Fibroblast of skin of back (primary cell): Measurements from ENCODE around the gene GYPE. TPM values are rescaled to one million over a fixed set of nuclear protein-coding genes. Genes with fewer than 3 reads are reported as not detected.
"Not testable (repeated sequence)": the region's sequence is repeated elsewhere in the genome, so short reads cannot be mapped to it uniquely, and the experiment has no call there.

Source experiments
- DNase-seq: peaks from one replicate; pipeline ENCODE4 v3.0.0-alpha.2; 2013
- polyA plus RNA-seq, 2 experiments: library from polyadenylated mRNA; unstranded; fragments of 120-200 nt; gene quantifications; one replicate each; pipeline ENCODE4 v1.2.1, GENCODE V29; 2013; ENCODE audit not compliant: insufficient read length in 2 of 2

GYPE gene
- 0.56 TPM for polyA plus RNA-seq (2013, experiment 1 of 2; ENCODE audit: insufficient read length)
- 0.67 TPM for polyA plus RNA-seq (2013, experiment 2 of 2; ENCODE audit: insufficient read length)

DNA sequence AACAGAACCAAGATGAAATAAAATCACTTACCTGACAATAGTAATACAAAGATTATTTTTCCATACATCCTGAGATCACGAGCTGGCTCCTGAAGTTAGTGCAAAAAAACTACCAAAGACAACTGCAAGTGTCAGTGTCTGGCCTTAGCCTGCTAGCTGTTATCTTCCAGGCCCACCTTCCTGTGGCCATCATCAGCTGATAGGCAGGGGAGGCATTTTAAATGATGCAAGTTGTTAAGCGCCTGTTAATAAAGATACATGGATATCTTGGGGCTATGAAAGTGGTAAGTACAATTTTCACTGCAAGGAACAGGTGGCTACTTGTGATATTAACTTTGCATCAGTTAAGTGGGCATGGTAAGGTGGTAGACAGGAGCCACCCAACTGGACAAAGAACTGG, at the start of gene GYPE:
GYPE (minus strand) TSS at position 120 of the 400 bp plus-strand sequence; CDS start at position 68, 52 bp downstream.
- not testable (repeated sequence) for DNase-seq

DNA sequence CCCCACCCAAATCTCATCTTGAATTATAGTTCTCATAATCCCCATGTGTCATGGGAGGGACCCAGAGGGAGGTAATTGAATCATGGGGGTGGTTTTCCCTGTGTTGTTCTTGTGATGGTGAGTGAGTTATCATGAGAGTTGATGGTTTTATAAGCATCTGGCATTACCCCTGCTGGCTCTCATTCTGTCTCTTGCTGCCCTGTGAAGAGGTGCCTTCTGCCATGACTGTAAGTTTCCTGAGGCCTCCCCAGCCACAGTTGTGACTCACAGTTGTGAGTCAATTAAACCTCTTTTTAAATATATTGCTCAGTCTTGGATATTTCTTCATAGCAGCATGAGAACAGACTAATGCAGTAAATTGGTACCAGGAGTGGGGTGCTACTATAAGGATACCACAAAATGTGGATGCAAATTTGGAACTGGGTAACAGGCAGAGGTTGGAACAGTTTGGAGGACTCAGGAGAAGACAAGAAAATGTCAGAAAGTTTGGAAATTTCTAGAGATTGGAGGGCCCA, 46.2 kb upstream of the GYPE start:
- DNase-seq = not testable (repeated sequence)

DNA sequence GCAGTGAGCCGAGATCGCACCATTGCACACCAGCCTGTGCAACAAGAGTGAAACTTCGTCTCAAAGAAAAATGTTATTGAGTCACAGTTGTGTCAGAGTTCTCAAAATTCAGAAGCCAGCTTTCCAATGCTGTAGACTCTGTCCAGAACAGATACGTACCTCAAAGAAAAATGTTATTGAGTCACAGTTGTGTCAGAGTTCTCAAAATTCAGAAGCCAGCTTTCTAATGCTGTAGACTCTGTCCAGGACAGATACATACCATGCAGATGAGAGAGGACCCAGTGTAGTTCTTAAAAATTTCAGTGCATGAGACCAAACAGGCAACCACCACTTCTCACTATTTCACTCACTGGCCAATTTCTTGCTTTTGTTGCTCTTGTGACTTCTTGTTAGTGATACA, 45.6 kb upstream of the GYPE start:
- DNase-seq = not testable (repeated sequence)

DNA sequence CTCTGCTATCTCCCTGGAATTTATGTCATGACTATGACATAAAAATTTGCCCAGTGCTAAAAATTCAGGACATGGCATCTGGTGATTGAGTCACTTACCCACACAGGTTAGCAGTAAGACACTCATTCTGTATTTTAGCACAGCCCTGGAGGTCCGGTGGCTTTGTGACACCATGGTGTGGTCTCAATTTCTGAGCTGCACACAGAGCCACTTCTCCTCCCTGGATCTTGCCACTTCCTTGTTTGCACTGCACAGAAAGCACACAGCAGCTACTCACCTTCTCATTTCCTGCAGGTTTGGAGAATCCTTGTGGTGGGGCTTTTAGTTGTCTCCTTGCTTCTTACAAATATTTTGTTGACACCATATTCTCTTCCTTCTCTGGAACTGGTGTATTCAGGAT, 44.8 kb upstream of the GYPE start:
- not testable (repeated sequence) for DNase-seq

DNA sequence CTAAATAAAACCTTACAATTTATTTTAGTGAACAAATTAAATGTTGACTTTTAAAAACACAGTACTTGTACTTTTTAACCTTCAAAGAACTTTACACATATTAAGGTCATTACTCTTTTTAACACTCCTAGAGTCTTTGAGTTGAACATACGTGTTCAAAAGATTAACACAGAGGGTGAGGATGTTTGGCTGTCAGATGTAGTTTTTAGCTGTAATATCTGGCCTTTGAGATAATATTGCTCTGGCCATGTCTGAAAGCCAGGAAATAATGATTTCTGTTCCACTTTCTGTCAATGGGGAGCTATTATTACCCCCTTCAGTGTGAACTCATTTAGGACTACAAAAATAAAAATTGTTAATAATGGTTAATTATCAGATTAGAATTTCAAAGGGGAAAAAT, 42.1 kb upstream of the GYPE start:
- DNase-seq = not testable (repeated sequence)

DNA sequence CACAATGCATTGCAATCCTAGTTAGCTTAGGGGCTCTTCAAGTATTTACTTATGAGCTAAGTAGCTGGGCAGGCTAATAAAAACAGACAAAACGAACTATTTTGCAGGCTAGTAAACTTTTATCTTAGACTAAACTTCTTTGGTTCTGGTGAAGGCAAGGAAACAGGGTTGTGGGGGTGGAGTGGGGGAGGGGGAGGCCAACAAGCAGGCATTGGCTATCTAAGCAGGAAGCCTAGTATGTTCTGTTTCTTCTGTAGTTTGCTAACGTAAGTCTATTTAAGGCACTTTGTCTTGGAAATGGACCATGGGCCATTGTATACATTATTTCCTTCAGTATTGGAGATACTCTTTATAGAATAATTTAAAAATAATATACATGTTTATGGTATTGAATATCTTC, 35.3 kb upstream of the GYPE start:
- not testable (repeated sequence) for DNase-seq

DNA sequence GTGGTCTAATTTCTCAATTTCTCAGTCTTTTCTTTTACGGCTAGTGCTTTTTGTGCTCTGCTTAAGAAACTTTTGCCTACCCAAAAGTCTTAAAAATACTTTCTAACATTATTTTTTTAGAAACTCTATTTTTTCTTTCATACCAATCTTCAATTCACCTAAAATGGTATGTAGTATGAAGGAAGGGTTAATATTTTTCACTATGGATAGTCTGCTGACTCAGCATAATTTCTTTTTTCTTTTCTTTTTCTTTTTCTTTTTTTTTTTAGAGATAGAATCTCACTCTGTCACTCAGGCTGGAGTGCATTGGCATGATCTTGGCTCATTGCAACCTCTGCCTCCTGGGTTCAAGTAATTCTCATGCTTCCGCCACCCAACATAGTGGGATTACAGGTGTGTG, 34.2 kb upstream of the GYPE start:
- no peak for DNase-seq

DNA sequence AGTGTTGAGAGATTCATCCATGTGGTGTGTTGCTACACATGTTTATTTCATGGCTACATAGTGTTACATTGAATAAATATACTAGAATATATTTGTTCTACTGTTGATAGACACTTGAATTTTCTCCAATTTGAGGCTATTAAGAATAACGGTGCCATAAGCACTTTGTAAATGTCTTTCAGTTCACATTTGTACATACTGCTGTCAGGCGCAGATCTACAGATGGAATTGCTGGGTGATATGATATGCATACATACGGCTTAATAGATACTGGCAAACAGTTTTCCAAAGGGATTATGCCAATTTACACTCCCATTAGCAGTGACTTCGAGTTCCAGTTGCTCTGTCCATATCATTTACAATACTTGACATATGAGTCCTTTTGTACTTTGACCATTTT, 33.5 kb upstream of the GYPE start:
- DNase-seq = not testable (repeated sequence)

DNA sequence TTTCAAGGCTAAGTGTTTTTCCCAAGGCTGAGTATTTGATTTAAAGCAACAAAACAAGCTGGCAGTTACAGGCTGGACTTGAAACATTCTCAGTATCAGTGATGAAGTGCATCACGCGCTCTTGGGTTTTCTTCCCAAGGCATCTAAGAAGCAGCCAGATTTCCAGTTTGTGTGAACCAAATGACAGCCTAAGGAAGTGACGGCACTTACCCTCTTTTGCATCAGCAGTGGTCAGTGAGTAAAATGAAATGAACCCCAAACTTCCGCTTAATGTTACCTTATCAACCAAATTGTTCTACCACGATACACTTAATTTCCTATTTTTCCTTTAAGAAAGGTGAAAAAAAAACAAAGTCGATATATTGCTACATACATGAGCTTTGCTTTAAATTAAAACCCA, 15.8 kb upstream of the GYPE start:
- DNase-seq = no peak

DNA sequence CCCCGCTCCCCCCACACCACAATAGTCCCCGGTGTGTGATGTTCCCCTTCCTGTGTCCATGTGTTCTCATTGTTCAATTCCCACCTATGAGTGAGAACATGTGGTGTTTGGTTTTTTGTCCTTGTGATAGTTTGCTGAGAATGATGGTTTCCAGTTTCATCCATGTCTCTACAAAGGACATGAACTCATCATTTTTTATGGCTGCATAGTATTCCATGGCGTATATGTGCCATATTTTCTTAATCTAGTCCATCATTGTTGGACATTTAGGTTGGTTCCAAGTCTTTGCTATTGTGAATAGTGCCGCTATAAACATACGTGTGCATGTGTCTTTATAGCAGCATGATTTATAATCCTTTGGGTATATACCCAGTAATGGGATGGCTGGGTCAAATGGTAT, 11.1 kb upstream of the GYPE start:
- not testable (repeated sequence) for DNase-seq

DNA sequence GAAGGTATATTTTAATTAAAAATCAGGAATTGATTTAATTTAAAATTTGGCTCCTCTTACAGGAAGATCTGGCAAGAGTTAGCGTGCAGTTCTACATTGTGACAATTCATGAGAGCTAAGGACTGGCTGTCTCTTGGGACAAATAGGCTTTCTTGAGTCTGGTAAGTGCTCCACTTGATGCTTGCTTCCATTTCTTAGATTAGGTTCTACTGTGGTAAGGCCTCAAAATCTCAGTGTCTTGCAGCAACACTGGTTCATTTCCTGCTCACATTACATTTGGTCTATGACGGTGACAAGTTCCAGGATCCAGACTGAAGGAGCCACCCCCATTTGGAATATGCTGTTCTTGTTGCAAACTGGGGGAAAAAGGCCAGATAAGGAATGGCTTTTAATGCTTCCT, 7.1 kb upstream of the GYPE start:
- DNase-seq = not testable (repeated sequence)

DNA sequence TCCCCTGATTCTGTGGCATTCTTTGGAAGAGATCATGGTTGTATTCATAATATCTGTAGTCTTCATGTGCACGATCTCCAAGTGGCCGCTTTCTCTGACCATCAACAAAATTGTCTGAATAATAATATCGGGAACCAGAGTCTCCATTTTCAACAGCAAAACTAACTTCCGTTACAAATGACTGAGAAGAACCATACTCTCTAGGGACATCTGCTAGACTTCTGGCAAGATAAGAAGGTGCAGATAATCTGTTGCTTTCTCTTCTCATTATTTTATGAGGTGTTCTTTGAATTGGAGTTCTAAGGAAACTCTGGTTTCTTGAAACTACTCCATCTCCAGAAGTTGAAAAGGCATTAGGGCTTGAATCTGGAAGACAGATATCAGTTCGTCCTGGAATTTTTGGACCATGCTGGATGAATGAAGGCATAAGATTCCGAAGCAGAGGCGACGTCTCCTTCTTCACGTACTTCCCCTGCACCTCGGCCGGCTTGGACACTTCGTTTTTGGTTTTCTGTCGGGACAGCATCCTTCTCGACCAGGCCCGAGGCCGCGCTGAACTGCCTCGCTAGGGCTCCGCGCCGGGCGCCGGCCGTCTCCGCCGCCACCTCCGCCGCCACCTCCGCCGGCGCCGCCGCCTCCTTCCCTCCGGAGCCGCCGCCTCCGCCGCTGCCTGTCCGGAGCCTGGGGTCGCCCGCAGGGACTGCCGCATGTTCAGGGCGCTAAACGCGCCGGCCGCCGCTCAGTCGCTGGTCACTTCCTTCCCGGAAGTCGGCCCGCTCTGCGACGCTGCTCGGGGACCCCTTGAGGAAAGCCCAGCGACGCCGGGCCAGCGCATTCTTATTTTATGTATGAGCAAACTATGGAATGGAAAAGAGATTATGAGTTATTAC, 6.4 kb upstream of the GYPE start:
- DNase-seq = peak; percentile 53

DNA sequence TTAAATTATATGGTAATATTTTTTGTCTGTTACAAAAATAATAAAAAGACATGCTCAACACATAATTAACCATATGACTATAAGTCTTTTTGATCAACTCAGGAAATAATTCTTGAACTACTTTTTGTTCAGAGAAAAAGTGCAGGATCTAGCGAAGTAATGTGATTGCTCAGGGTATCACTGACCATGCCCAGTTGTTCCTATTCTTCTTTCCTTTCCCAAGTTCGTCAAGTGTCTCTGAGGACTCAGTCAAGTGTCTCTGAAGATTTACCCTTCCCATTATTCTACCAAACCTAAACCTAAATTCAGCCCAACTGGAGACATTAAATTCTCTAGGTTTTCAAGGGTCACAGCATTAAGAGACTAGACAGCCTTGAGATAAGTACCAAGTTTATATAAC, 5.5 kb upstream of the GYPE start:
- DNase-seq = not testable (repeated sequence)

DNA sequence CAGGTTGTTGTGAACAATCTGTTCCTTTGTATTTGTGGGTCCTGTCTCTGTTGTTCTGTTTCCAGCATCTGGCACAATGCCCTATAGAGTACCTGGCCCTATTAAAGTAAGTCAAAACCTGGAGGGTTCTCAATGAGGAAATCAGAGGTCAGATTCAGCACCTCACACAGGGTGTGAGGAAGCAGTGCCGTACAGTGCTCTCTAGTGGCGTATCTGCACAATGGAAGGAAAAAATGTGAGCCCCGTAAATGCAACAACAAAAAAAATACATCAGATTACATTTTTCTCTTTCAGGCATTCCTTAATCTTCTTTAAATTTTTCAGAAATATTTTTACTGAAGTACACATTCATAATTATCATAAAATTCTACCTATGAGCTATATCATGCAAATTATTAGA, 2.5 kb upstream of the GYPE start:
- peak; percentile 22 for DNase-seq

DNA sequence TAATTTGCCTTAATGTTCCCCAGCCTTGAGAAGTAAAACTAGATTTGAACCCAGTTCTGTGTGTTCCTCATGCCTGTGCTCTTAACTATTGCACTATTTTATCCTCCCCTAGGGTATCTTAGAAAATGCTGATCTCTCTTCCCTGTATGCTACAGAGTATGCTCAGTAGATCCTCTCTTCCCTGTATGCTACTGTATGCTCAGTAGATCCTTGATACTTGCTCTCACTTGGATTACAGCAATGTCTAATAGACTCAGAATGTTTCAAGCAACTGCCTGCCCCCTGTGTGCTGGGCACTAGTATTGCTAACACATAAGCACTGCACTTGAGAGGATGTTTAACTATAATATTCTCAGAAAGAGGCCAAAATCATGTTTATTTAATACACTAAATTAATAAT, 928 bp downstream of the GYPE start:
- not testable (repeated sequence) for DNase-seq

DNA sequence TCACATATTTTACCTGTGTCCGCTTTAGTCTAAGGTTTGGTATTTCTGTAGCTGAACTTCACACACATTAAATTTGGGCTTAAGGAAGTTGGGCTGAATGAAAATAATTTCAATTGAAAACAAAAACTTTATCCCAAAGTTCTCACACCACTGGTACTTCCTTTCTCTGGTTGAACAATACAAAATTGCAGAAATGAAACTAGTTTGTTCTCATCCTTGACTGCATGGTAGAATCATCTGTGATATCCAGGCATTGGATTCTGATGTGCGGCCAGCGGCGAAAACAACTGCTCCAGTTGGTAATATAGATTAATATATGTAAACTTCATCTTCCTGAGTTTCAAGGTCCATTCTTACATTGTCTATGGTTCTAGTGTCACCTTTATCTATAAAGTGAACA, 15.0 kb downstream of the GYPE start:
- not testable (repeated sequence) for DNase-seq

DNA sequence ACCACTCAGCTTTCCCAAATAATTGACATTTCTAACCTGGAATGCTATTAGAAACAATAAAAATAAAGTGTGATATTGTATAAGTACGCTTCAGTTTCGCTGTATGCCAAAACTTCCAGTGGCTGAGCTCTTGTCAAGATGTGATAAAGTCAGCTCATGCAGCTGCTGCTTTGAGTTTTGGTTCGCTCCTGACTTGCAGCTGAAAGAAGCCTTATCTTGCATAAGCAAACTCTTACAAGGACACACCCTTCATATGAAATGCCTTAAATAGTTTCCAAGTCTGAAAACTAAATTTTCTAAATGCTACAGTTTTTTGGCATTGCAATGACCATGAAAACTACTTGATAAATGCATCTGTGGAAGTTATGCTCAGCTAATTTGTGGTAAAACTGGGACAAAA, 17.2 kb downstream of the GYPE start:
- DNase-seq = not testable (repeated sequence)

DNA sequence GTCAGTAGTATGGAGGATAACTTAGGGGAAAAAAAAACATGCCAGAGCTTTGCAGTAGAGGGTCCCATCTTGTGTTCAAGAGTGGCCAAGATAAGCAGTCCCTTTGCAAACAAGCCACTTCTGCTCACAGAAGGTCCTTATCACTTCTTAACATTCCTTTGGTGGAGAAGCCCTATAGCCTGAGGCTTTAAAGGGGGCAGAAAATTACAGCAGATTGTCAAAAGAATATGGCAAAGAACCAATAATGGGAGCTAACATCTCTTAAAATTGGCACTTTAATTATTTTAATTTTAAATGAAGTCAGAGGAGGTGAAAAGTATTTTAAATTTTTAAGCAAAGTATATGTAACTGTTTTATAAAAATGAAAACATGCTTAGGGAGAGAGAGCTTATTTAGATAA, 20.4 kb downstream of the GYPE start:
- DNase-seq = not testable (repeated sequence)

DNA sequence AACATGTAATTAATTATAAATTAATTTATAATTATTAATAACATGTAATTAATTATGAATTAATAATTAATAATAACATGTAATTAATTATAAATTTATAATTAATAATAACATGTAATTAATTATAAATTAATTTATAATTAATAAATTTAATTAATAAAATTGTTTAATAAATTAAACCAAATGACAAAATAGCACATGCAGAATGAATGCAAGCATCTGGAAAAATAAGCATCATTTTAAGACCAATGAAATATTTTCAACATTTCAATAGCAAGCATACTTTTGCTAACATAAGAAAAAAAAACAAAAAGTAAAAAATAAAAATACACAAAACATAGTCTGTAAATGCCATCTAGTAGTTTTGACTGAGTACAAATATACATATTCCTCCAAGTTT, 21.8 kb downstream of the GYPE start:
- DNase-seq = no peak

DNA sequence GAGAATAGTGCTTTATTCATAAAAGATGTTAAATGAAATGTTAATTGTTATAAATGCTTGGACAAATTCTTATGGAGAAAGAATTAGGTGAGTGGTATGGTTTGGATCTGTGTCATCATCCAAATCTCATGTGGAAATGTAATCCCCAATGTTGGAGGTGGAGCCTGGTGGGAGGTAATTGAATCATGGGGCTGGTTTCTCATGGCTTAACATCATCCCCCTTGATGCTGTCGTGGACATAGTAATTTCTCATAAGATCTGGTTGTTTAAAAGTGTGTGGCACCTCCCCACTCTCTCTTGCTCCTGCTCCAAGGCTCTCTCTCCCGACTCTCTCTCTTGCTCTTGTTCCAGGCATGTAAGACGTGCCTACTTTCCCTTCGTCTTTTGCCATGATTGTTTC, 22.5 kb downstream of the GYPE start:
- DNase-seq = no peak

DNA sequence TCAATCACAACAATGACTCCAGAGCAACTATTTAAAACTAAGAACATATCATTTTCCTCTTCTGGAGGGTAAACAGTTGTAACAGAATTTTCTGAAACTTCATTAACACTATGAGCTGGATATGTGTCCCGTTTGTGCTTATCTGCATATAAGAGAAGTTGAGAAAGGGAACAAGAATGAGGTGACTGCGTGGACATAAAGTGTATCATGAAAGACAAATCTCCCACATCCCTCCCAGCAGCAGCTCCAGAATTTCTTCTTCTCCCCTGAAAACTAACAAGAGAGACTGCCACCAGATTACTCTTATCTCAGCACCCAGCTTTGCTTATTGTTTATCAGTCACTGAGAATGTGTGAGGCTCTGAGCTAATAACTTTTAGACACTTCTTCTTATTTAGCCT, 25.8 kb downstream of the GYPE start:
- DNase-seq = not testable (repeated sequence)

DNA sequence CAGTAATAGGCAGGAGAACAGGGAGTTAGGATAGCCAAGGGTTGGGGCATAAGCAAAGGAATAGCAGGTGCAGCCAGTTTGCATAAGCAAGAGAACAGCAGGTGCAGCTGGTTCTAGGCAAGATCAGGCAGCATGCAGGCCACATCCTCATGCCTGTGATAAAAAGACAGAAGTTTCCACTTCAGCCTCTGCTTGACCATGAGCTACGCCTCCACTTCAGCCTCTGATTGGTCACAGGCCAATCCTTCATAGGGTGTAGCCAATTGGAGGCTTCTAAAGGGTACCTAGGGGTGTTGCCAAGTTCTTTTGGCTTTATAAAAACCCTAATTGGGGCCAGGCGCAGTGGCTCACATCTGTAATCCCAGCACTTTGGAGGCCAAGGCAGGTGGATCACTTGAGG, 30.0 kb downstream of the GYPE start:
- not testable (repeated sequence) for DNase-seq

DNA sequence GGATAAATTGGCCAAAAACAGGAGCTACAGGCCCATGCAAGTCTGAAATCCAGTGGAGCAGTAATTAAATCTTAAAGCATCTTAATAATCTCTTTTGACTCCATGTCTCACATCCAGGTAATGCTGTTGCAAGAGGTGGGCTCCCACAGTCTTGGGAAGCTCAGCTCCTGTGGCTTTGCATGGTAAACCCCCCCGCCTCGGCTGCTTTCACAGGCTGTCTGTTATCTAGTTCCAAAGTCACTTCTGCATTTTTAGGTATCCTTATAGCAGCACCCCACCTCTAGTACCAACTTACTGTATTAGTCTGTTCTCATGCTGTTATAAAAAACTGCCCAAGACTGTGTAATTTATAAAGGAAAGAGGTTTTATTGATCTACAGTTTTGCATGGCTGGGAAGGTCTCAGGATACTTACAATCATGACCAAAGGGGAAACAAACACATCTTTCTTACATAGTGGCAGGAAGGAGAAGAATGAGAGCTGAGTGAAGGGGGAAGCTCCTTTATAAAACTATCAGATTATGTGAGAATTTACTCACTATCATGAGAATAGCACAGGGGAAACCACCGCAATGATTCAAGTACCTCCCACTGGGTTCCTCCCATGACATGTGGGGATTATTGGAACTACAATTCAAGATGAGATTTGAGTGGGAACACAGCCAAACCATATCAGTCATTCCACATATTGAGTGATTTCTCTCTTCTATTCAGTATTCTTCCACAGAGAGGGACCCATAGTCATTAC, 34.7 kb downstream of the GYPE start:
- not testable (repeated sequence) for DNase-seq
